HUES48 (cell line): ENCODE results near the gene FAHD1.

Source experiments
- H3K27ac ChIP-seq: one replicate; pipeline ENCODE4 v1.7.0; 2013; ENCODE audit warnings: low read depth, low read length, inconsistent platforms
- H3K27me3 ChIP-seq: 2 replicates; pipeline ENCODE4 v1.6.1; 2013; ENCODE audit warnings: mild to moderate bottlenecking, low read length; ENCODE audit not compliant: control insufficient read depth, insufficient read depth
- H3K36me3 ChIP-seq: 2 replicates; pipeline ENCODE4 v1.6.1; 2013; ENCODE audit warnings: low read length; ENCODE audit not compliant: control insufficient read depth, insufficient read depth
- H3K4me1 ChIP-seq: 2 replicates; pipeline ENCODE4 v1.6.1; 2013; ENCODE audit warnings: mild to moderate bottlenecking, low read length; ENCODE audit not compliant: control insufficient read depth, insufficient read depth
- H3K4me3 ChIP-seq: 2 replicates; pipeline ENCODE4 v1.5.1; 2013; ENCODE audit warnings: mild to moderate bottlenecking, low read depth, low read length
- H3K9ac ChIP-seq: 2 replicates; pipeline ENCODE4 v1.6.1; 2013; ENCODE audit warnings: mild to moderate bottlenecking, low read depth, low read length, moderate library complexity
- H3K9me3 ChIP-seq: 2 replicates; pipeline ENCODE4 v1.6.1; 2013; ENCODE audit warnings: low read length; ENCODE audit not compliant: control insufficient read depth, insufficient read depth

Gene FAHD1

DNA sequence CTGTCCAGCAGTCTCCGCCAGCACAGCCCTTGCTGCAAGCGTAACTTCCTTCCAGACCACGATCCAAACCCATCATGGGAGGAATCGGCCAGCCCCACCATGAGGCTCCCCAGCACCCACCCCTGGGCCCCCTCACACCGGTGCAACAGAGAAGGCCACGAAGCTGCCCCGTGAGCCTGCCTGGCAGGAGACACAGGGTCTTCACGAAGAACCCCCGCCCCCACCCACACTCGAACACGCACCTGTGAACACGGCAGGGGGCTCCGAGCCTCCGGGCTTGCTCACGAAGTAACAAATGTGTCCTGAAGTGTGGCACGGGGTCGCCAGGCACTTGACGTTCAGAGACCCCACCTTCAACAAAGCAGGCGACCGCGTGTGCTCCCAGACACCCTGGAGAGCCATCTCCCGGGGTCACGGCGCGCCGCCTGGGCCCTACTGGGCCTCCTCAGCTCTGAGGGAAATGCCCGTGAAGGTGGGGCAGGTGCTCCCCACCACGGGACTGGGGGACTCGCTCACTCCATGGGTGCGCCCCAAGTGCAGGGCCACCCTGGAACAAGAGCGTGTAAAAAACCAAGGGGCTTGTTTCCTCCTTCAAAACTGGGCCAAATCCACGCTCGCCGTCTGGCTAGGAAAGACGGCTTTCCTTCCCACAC is 8.0 kb upstream of the FAHD1 start:
- H3K36me3 ChIP-seq: peaks cover 29% of the 10 kb centered on the region
- no peak overlapping the region for H3K9ac ChIP-seq
- H3K9me3 ChIP-seq: no peaks in the 10 kb centered on the region
- H3K27me3 ChIP-seq: no peaks in the 10 kb centered on the region
- no peaks in the 10 kb centered on the region for H3K4me1 ChIP-seq
- no peak overlapping the region for H3K27ac ChIP-seq
- no peak overlapping the region for H3K4me3 ChIP-seq

- peaks cover 29% of the 10 kb centered on the region for H3K36me3 ChIP-seq
- H3K4me1 ChIP-seq: no peaks in the 10 kb centered on the region
- no peaks in the 10 kb centered on the region for H3K27me3 ChIP-seq
- no peak overlapping the region for H3K4me3 ChIP-seq
- no peaks in the 10 kb centered on the region for H3K9me3 ChIP-seq
- H3K27ac ChIP-seq: no peak overlapping the region
- no peak overlapping the region for H3K9ac ChIP-seq
Observed at GRCh38 chr16:1819611-1820010, 7.4 kb upstream of the FAHD1 start.

DNA sequence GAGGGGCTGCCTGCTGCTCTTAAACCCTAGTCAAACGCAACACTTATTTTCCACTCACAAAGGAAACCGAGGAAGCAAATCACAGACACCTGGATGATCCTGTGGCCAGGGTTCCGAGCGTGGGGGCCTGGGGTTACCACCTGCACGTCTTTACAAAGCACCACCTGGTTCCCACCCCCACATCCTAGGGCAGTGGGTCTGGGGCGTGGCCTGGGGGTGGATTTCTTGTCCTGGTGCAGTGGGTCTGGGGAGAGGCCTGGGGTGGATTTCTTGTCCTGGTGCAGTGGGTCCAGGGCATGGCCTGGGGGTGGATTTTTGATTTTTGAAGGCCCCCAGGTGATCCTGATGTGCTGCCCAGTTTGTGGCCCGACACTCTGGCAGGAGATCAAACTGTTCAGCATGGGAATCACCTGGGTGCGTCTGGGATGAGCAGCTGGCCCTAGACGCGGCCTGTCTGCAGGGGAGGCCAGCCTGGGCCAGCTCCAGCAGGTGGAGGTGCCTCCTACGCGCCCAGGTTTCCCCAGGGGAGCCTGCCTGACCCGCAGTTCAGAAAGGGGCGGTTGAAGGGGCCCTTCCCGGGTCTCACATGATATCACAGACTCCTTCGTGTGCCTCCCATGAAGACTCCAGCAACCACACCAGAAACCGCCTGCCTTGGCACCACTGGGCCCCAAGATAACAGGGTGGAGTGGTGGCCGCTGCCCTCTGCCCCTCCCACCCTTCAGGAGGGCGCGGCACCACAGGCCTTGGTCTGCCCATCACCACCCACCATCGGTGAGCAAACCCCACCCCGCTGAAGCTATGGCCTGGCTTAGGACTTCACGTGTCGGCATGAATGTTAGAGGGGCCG is 6.7 kb upstream of the FAHD1 start:
- no peaks in the 10 kb centered on the region for H3K4me1 ChIP-seq
- H3K27ac ChIP-seq: no peak overlapping the region
- H3K27me3 ChIP-seq: no peaks in the 10 kb centered on the region
- no peak overlapping the region for H3K4me3 ChIP-seq
- no peaks in the 10 kb centered on the region for H3K9me3 ChIP-seq
- H3K9ac ChIP-seq: no peak overlapping the region
- peaks cover 26% of the 10 kb centered on the region for H3K36me3 ChIP-seq

- Histone ChIP-seq H3K4me1 (no peaks in the 10 kb centered on the region), H3K9me3 (no peaks in the 10 kb centered on the region), H3K4me3 (no peak overlapping the region), H3K36me3 (peaks cover 22% of the 10 kb centered on the region), H3K27ac (no peak overlapping the region), H3K27me3 (no peaks in the 10 kb centered on the region), H3K9ac (no peak overlapping the region)
Observed at GRCh38 chr16:1820946-1821290, 6.1 kb upstream of the FAHD1 start.

DNA sequence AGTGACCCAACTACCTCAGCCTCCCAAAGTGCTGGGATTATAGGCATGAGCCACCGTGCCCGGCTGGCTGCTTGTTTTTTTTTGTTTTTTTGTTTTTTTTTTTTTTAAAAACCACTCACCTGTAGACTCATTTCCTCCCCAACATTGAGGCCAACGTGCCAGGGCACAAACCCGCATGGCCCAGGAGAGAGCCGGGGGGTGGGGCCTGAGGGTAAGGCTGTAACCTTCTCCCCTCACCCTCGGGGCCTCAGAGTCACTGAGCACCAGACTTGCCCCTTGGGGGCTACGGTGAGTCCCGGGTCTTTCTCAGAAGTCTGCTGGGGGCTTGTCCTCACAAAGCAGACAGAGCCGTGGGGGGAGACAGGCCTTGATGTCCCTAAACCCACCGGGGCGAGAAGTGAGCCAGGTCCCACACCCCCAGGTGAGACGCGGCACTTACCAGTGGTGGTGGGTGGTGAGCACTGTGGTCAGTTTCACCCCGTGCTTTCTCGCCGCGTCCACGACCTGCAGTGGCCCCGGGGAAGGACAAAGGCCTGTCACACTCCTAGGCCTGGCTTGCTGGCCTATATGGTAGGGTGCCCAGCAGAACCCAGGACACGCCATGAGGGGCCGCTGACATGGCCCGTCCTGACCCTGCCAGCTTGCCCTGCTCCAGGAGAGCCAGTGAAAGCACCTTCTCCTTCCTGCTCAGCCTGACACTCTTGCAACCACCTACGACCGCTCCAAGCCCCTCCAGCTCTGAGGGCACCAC is 5.0 kb upstream of the FAHD1 start:
- Histone ChIP-seq H3K27ac (no peak overlapping the region), H3K9ac (no peak overlapping the region), H3K4me3 (no peak overlapping the region), H3K9me3 (no peaks in the 10 kb centered on the region), H3K36me3 (peaks cover 13% of the 10 kb centered on the region), H3K4me1 (no peaks in the 10 kb centered on the region), H3K27me3 (no peaks in the 10 kb centered on the region)

GRCh38 chr16:1822801-1823200 is 4.2 kb upstream of the FAHD1 start:
- Histone ChIP-seq H3K4me1 (no peaks in the 10 kb centered on the region), H3K9me3 (no peaks in the 10 kb centered on the region), H3K4me3 (no peak overlapping the region), H3K36me3 (peaks cover 13% of the 10 kb centered on the region), H3K27ac (no peak overlapping the region), H3K9ac (no peak overlapping the region), H3K27me3 (no peaks in the 10 kb centered on the region)

DNA sequence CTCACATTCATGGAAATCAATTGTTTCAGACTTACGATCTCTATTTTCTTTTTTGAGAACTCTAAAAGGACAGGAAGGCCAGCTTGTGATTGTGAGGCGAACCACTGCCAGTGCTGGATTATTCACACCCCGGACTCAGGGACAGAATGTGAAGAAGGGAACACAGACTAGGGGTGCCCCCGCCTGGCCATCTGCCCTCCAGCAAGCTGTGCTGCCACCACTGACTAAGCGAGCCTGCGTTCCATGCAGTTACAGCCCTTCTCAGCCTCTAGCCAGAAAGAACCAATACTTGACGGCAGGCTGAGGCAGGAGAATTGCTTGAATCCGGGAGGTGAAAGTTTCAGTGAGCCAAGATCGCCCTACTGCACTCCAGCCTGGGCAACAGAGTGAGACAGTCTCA is 3.2 kb upstream of the FAHD1 start:
- peaks cover 13% of the 10 kb centered on the region for H3K36me3 ChIP-seq
- no peak overlapping the region for H3K9ac ChIP-seq
- H3K27me3 ChIP-seq: no peaks in the 10 kb centered on the region
- H3K27ac ChIP-seq: no peak overlapping the region
- no peak overlapping the region for H3K4me3 ChIP-seq
- H3K9me3 ChIP-seq: no peaks in the 10 kb centered on the region
- H3K4me1 ChIP-seq: peaks cover 6% of the 10 kb centered on the region; the same call in 1 of the 2 replicates

DNA sequence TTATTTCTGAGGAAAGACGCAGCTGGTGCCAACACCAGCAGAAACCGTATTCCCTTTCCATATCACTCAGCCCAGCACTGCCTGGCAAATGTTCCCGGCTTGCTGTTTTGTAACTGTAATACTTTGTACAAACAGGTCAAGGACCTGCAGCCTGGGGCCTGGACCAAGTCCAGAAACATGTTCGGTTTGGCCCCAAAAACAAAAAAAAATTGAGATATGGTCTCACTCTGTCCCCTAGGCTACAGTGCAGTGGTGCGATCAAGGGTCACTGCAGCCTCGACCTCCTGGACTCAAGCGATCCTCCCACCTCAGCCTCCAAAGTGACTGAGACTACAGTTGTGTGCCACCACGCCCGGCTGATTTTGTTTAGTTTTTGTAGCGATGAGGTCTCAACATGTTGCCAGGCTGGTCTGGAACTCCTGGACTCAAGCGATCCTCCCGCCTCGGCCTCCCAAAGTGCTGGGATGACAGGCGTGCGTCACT is 1.6 kb upstream of the FAHD1 start:
- no peak overlapping the region for H3K27ac ChIP-seq
- H3K4me3 ChIP-seq: peak overlapping the region; percentile 95
- peaks cover 6% of the 10 kb centered on the region; the same call in 1 of the 2 replicates for H3K4me1 ChIP-seq
- H3K9ac ChIP-seq: no peak overlapping the region
- H3K9me3 ChIP-seq: no peaks in the 10 kb centered on the region
- H3K36me3 ChIP-seq: peaks cover 18% of the 10 kb centered on the region
- no peaks in the 10 kb centered on the region for H3K27me3 ChIP-seq

DNA sequence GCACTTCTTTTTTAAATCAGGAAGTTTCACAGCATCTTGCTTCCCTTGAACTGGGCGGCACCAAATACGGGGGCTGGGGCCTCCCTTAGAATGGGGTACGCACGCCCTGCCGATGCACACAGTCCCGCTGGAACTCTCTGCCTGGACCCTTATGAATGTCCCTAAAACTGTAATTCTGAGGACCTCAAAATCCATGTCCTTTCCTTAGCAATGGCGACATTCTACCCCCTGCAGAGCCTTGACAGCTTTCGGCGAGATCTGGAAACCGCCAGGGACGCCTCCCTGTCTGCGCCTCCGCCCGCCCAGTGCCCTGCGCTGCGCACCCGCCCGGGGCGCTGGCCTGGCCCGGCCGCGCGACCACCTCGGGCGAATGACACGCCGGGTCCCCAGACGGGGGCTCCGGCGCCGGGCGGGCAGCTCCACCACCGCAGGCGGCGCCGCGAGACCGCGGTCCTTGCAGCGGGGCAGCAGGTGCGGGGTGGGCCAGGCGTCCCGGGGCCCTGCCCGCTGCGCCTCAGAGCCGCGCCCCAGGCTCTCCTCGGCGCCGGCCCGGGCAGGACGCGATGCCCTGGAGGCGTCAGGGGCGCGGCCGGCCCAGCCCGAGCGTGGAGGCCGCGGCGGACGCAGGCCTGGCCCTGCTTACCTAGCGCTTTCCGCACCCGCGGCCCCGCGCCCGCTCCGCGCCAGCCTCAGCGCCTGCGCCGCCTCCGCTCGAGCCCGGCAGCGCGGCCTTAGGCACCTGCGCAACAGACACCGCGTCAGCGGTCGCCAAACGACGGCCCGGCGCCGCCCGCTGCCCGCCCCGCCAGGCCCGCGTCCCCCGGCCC is 929 bp upstream of the FAHD1 start:
- H3K9ac ChIP-seq: no peak overlapping the region; the same call in 1 of the 2 replicates
- no peaks in the 10 kb centered on the region for H3K9me3 ChIP-seq
- H3K4me1 ChIP-seq: peaks cover 6% of the 10 kb centered on the region; the same call in 1 of the 2 replicates
- peak overlapping the region; percentile 95 for H3K4me3 ChIP-seq
- no peak overlapping the region for H3K27ac ChIP-seq
- H3K27me3 ChIP-seq: no peaks in the 10 kb centered on the region
- H3K36me3 ChIP-seq: peaks cover 18% of the 10 kb centered on the region

DNA sequence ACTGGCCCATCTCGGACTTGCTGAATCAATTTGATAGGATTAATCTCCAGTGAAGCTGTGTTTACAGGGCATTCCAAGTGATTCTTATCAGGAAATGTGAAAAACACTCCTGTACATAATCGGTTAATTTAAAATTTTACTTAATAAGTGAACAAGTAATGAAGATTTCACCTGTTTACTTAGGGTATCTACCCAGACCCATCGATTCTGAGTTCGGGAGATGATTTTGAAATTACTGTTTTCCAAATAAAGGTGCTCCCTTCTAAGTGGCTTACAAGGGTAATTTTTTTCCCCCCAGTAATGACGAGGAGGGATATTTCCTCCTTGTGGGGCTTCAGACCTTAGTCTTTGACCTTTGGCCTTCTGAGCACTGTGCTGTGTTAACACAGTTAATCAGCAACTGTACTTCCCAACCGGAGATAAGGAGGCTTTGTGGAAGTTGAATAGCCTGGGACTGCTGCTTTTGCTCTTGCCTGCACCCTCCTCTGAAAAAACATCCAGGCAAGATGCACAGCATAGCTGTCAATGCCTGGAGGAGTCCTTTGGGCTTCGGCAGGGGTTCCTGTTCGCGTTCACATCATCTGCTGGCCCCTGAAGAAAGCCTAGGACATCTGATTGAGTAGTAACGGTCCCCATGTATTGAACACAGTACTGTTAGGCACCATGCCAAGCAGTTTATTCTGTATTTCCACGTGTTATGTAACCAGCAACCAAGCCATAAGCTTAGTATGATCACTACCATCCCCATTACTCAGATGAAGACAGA is 1.8 kb downstream of the FAHD1 start:
- Histone ChIP-seq H3K27ac (no peak overlapping the region), H3K9me3 (no peaks in the 10 kb centered on the region), H3K9ac (no peak overlapping the region), H3K36me3 (peaks cover 6% of the 10 kb centered on the region; the same call in 1 of the 2 replicates), H3K27me3 (no peaks in the 10 kb centered on the region), H3K4me1 (peaks cover 6% of the 10 kb centered on the region; the same call in 1 of the 2 replicates), H3K4me3 (peak overlapping the region; percentile 95)
